GM18511 (cell line): ENCODE results near the gene HEPHL1.

ENCODE experiments used
- ATAC-seq: cut with Tn5 transposase; IDR thresholded peaks from one replicate; pipeline ENCODE4 v1.9.1; 2021; ENCODE audit warnings: mild to moderate bottlenecking, moderate library complexity; ENCODE audit not compliant: unreplicated experiment

HEPHL1 gene

GRCh38 chr11:94129512-94130297 lies 108.6 kb downstream of the HEPHL1 start:
- ATAC-seq = no peak

- no peak for ATAC-seq
Observed at GRCh38 chr11:94130298-94131046, 109.3 kb downstream of the HEPHL1 start.

GRCh38 chr11:94131047-94131717 lies 110.0 kb downstream of the HEPHL1 start:
- ATAC-seq = no peak

DNA sequence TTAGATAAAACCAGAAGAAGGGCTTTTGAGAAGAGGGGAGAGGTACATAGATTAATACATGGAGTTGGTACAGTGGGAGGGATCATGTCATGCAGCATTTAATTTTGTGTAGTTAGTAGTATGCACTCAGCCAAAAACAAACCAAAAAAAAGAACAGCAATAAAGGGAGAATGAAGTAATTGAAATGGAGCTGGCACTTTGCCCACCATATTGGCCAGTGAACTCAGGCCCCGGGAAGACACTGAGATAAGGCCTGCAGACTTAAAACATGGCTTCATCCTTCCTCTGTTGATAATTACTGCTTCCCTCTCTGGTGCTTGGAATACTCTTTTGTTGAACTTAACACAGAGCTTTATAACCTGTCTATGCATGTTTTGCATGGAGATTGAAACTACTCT lies 110.6 kb downstream of the HEPHL1 start:
- ATAC-seq = no peak

GRCh38 chr11:94132152-94132558 lies 111.0 kb downstream of the HEPHL1 start:
- no peak for ATAC-seq

DNA sequence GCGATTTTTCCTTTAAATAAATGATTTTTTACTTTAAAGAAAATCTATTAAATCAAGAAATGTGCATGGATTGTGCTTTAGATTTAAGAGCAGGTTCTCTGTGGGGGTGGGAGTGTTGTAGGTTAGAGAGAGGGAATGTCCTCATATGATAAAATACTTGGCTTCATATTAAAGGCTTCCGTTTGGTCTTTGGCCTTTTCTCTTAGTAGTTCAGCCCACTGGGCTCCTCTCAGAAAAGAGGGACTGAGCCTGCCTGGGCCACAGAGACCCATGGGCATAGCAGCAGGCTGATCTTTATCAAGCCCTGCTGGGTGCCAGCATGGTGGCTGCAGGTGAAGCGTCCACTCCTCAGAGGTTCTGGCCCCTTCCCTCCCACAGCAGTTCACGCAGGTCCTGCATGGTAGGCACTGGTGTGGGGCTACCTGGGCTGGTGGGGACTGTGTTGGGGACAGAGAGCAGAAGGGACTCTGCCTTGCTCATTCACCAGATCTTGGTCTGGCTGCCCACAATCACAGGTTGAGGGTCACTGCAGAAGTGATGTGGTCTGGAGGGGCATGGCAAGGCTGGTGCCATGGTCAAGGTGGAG lies 111.8 kb downstream of the HEPHL1 start:
- ATAC-seq = no peak

DNA sequence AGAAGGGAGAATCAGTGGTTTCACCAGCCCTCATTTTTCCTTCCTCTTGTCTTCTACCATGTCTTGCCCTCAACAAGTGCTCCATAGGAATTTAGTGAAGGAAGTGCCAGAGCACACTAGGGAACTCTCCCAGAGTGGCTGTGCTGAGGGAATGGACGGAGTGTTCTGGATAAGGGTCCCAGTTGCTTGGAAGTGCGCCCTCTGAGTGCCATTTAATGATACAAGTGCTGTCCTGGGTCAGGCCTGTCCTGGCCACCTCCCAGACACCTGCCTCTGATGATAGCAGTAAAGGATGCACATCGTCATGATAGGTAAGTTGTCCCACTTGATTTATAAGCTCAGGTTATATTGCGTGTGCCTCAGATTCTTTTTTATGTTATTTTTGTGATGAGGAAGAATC lies 112.6 kb downstream of the HEPHL1 start:
- ATAC-seq = no peak

GRCh38 chr11:94134651-94135512 lies 113.7 kb downstream of the HEPHL1 start:
- peak; percentile 61 for ATAC-seq

DNA sequence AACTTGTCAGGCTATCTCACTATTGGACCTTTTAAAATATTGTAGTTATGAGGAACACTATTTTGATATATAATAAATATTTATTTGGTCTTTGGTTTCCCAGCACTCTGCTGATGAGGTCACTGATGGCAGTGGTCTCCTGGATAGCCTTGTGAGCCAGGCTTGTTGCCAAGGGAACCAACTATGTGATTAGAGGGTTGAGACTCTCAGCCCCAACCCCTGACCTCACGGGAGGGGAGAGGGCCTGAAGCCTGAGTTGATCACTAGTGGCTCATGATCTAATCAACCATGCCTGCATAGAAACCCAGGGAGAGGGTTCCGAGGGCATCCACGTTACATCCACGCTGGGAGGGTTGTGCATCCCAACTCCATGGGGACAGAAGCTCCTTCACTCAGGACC lies 118.3 kb downstream of the HEPHL1 start:
- ATAC-seq = no peak

DNA sequence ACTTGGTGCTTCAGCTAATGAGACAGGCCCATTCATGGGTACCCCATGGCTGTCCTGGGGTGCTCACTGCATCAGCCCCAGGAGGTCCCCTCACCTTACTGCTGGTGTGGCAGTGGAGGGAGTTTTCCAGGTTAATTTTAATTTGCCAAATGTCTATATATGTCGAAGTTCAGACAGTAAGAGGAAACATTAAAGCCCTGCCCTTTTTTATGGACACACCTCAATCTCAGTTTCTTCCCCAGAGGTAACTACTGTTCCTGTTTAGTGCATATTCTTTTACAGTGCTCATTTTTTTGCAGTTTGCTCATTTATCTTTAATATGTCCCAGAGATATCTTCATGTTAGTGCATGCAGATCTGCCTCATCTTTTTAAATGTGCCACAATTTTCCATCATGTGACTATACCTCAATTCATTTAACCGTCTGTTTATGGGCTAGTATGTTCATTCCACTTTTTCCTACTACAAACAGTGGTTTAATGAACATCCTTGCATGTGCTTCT lies 119.1 kb downstream of the HEPHL1 start:
- ATAC-seq = no peak

GRCh38 chr11:94141511-94142307 lies 120.6 kb downstream of the HEPHL1 start:
- ATAC-seq = no peak

GRCh38 chr11:94142308-94143281 lies 121.4 kb downstream of the HEPHL1 start:
- no peak for ATAC-seq

GRCh38 chr11:94144216-94144615 lies 123.1 kb downstream of the HEPHL1 start:
- ATAC-seq = no peak

GRCh38 chr11:94144664-94145063 lies 123.5 kb downstream of the HEPHL1 start:
- ATAC-seq = no peak

DNA sequence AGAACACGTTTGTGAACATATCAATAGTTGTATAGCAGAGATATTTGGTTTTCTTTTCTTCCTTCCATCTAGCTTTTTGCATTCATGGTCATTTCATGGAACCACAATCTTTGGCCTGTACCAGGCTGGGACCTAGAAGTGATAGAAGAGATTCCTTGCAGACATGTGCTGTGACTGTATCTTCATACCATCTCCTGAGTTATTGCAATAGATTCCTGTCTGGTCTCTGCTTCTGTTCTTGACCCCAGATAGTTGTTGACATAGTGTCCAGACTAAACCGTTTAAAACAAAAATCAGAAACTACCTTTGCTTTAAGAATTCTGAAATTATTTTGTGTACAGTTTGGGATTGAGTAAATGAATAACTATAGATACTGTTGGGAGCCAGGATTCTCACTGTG lies 124.3 kb downstream of the HEPHL1 start:
- no peak for ATAC-seq

- no peak for ATAC-seq
Observed at GRCh38 chr11:94145916-94146315, 124.8 kb downstream of the HEPHL1 start.

DNA sequence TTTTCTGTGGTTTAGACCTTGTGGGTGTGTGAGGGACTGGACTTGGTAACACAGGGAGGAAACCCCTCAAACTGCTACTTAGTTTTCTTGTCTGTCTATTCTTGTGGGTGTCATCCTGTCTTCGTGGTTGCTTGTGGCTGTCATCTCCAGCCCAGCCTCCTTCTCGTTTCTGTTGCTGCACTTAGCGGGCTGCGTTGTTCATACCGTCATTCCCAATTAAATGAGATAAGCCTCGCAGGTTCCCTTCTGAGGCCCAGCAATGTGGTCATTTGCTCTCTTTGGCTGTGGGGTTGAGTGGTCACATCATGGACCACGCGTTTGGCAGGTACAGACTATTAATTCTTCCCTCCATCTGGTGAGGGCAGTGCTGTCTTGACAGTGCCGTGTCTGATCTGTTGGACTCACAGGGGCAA lies 126.3 kb downstream of the HEPHL1 start:
- ATAC-seq = no peak

DNA sequence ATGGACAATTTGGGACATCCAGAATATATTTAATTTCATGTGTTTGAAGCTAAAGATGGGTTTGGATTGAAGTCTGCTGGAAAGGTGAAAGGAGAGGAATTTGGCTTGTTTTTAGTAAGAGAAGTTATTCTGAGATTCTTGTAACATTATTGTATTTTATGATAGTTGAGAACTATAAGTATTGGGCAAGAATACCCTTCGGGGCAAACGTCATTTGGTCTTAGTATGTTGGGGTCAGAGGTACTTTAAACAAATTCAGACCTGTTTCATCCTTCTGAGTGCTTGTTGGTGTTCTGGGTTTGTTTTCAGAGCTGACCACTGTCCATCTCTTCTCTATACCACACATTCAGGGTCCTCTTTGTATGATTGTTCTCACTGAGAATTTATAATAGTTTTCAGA lies 127.0 kb downstream of the HEPHL1 start:
- no peak for ATAC-seq
